HL-60 (cell line): ENCODE results near the gene FLAD1.

Experiments used
- CTCF ChIP-seq: IDR thresholded peaks from one replicate; pipeline ENCODE4 v1.5.1; 2011; ENCODE audit warnings: low read length, control low read depth, inconsistent platforms; ENCODE audit not compliant: insufficient read depth
- REST ChIP-seq: IDR thresholded peaks from 2 replicates; pipeline ENCODE4 v1.6.1; 2012; ENCODE audit warnings: low read depth; ENCODE audit not compliant: insufficient replicate concordance

- no peak for TF ChIP-seq CTCF
- TF ChIP-seq REST: no peak
Observed at GRCh38 chr1:154970631-154971340, 12.4 kb upstream of the FLAD1 start, which contains the start of gene SHC1.
